ENCODE results near the gene CKLF. TPM values are rescaled to one million over a fixed set of nuclear protein-coding genes. Genes with fewer than 3 reads are reported as not detected.
"Not testable (repeated sequence)": the region's sequence is repeated elsewhere in the genome, so short reads cannot be mapped to it uniquely, and the experiment has no call there.

The CKLF gene
- total RNA-seq, 4 donors from 2014 or later: 31.8 to 75.4 (median 35.6) TPM

GRCh38 chr16:66591018-66591417 lies 38.6 kb downstream of the CKLF start:
- H3K9me3 ChIP-seq: peaks cover 0 to 8% (median 0%) of the 10 kb centered on the region in 4 donors
- no peak for TF ChIP-seq CTCF (IDR thresholded peaks at IDR 0.05)
- no peak for TF ChIP-seq POLR2A (IDR thresholded peaks at IDR 0.05)
- TF ChIP-seq EP300 (IDR thresholded peaks at IDR 0.05): no peak
- 87 to 90% methylated on average over 4 of the region's 4 CpGs for WGBS, 2 donors
- no peaks in the 10 kb centered on the region for H3K27me3 ChIP-seq
- no peak overlapping the region for H3K4me3 ChIP-seq
- no peak for DNase-seq (ENCODE audit: low spot score in 2 of 2)
- H3K36me3 ChIP-seq: no peaks in the 10 kb centered on the region
- peaks cover 0 to 21% (median 5%) of the 10 kb centered on the region in 4 donors for H3K4me1 ChIP-seq
- H3K27ac ChIP-seq: no peak overlapping the region

DNA sequence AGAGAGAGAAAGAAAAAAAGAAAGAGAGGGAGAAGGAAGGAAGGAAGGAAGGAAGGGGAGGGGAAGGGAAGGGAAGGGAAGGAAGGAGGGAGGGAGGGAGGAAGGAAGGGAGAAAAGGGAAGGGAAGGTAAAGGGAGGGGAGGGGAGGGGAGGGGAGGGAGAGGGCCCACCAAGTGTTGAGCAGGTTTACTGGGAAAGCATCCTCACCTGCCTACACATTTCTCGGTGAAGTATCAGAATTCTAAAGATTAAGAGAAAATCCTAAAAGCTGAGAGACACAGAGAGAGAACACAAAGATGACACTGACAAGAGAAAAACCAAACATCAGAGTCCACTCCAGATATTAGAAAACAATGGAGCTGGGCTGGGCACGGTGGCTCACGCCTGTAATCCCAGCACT lies 39.9 kb downstream of the CKLF start:
- H3K27ac ChIP-seq: no peak overlapping the region

DNA sequence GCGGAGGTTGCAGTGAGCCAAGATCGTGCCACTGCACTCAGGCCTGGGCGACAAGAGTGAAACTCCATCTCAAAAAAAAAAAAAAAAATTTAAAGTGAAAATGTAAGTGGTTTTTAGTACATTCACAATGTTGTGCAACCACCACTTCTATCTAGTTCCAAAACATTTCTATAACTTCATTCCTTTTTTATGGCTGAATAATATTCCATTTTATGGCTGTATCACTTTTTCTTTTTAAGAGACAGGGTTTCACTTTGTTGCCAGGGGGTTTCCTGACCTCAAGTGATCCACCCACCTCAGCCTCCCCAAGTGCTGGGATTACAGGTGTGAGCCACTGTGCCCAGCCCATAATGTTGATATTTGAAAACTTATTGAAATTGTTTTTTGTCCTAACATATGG lies 40.4 kb downstream of the CKLF start:
- Histone ChIP-seq H3K36me3 (no peaks in the 10 kb centered on the region), H3K9me3 (peaks cover 0 to 8% (median 0%) of the 10 kb centered on the region in 4 donors), H3K27ac (no peak overlapping the region), H3K27me3 (no peaks in the 10 kb centered on the region), H3K4me3 (no peak overlapping the region), H3K4me1 (peaks cover 0 to 20% (median 3%) of the 10 kb centered on the region in 4 donors)
- 96% methylated on average over 3 of the region's 3 CpGs for WGBS, 2 donors
- DNase-seq (ENCODE audit: low spot score in 2 of 2): no peak
- no peak for TF ChIP-seq EP300 (IDR thresholded peaks at IDR 0.05)
- TF ChIP-seq POLR2A (IDR thresholded peaks at IDR 0.05): no peak
- no peak for TF ChIP-seq CTCF (IDR thresholded peaks at IDR 0.05)

More for the DNA sequence above, 39.9 kb downstream of the CKLF start:
- Histone ChIP-seq H3K9me3 (peaks cover 0 to 8% (median 0%) of the 10 kb centered on the region in 4 donors), H3K4me1 (peaks cover 0 to 21% (median 4%) of the 10 kb centered on the region in 4 donors), H3K4me3 (no peak overlapping the region), H3K27me3 (no peaks in the 10 kb centered on the region), H3K36me3 (no peaks in the 10 kb centered on the region)
- no peak for DNase-seq (ENCODE audit: low spot score in 2 of 2)
- no peak for TF ChIP-seq POLR2A (IDR thresholded peaks at IDR 0.05)
- no peak for TF ChIP-seq EP300 (IDR thresholded peaks at IDR 0.05)
- no peak for TF ChIP-seq CTCF (IDR thresholded peaks at IDR 0.05)
- 81 to 85% methylated on average over 3 of the region's 3 CpGs for WGBS, 2 donors

GRCh38 chr16:66594739-66595138 lies 42.4 kb downstream of the CKLF start:
- Histone ChIP-seq H3K27me3 (no peaks in the 10 kb centered on the region), H3K27ac (no peak overlapping the region), H3K36me3 (no peaks in the 10 kb centered on the region), H3K4me3 (no peak overlapping the region), H3K9me3 (peaks cover 0 to 8% (median 0%) of the 10 kb centered on the region in 4 donors), H3K4me1 (peaks cover 0 to 6% (median 2%) of the 10 kb centered on the region in 4 donors)
- WGBS, 2 donors: 65 to 70% methylated on average over 7 of the region's 7 CpGs
- DNase-seq (ENCODE audit: low spot score in 2 of 2): no peak
- no peak for TF ChIP-seq EP300 (IDR thresholded peaks at IDR 0.05)
- TF ChIP-seq CTCF (IDR thresholded peaks at IDR 0.05): no peak
- no peak for TF ChIP-seq POLR2A (IDR thresholded peaks at IDR 0.05)

DNA sequence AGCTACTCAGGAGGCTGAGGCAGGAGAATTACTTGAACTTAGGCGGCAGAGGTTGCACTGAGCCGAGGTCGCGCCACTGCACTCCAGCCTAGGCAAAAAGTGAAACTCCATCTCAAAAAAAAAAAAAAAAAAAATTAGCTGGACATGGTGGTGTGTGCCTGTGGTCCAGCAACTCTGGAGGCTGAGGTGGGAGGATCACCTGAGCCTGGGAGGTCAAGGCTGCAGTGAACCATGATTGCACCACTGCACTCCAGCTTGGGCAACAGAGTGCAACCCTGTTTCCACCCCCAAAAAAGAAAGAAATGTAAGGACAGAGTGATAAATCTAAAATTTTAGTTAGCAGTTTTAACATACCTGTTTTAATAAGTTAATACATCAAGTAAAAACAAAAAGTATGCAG lies 44.2 kb downstream of the CKLF start:
- not testable (repeated sequence) for H3K4me1 ChIP-seq; H3K27ac ChIP-seq; H3K4me3 ChIP-seq; H3K9me3 ChIP-seq; DNase-seq (ENCODE audit: low spot score in 2 of 2); H3K36me3 ChIP-seq; H3K27me3 ChIP-seq
- 95 to 99% methylated on average over 4 of the region's 4 CpGs for WGBS, 2 donors
